HG02885 (cell line): ENCODE results near the gene TMEM243.
A peak's percentile ranks its signal among the peaks of the same experiment; 100 is the strongest.
"Not testable (repeated sequence)": the region's sequence is repeated elsewhere in the genome, so short reads cannot be mapped to it uniquely, and the experiment has no call there.

Source experiments
- ATAC-seq: cut with Tn5 transposase; IDR thresholded peaks from one replicate; pipeline ENCODE4 v1.9.1; 2021; ENCODE audit warnings: mild to moderate bottlenecking; ENCODE audit not compliant: unreplicated experiment, poor library complexity

TMEM243 gene

DNA sequence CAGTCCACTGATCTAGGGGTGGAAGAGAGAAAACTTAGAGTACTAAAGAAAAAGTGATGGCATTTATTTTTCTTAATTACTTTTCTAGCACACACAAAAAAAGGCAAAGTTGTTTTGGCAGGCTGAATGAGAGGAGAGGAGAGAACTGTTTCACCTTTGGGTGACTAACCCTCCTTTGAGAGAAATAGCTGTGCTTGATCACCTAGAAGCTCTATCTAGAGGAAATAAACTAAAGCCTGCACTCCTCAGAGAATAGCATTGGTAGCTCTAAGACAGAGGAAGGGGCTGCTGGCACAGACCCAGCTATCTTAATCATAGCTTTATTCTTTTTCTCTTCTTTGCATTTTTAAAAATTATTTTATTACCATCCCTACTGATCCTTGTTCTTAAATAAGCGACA is 6.3 kb downstream of the TMEM243 start:
- ATAC-seq = no peak

DNA sequence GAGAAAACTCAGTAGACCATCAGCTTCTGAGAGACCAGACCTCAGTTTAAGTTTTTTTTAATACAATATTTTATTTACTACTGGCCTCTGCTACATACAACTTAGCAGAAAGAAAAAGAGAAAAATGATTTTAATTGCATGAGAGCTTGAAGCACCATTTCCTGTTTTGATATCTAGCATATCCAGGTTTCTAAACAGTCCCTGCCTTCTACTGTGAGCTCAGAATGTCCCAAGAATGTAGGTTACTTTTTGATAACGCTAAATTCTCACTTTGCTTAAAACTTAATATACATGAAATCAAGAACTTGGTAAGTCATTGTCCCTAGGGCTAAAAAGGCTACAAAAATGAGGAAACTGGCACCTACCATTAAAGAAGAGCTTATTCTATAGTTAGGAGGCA is 7.0 kb downstream of the TMEM243 start:
- ATAC-seq = no peak

DNA sequence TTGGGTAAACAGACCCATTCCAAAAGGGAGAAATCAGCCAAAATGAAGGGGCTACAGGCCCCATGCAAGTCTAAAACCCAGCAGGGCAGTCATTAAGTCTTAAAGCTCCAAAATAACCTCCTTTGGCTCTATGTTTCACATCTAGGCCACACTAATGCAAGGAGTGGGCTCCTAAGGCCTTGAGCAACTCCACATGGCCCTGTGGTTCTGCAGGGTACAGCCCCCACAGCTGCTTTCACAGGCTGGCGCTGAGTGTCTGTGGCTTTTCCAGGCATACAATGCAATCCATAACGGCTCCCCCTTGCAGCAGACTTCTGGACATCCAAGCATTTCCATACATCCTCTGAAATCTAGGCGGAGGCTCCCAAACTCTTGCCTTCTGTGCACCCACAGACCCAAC is 9.0 kb downstream of the TMEM243 start:
- ATAC-seq = no peak

DNA sequence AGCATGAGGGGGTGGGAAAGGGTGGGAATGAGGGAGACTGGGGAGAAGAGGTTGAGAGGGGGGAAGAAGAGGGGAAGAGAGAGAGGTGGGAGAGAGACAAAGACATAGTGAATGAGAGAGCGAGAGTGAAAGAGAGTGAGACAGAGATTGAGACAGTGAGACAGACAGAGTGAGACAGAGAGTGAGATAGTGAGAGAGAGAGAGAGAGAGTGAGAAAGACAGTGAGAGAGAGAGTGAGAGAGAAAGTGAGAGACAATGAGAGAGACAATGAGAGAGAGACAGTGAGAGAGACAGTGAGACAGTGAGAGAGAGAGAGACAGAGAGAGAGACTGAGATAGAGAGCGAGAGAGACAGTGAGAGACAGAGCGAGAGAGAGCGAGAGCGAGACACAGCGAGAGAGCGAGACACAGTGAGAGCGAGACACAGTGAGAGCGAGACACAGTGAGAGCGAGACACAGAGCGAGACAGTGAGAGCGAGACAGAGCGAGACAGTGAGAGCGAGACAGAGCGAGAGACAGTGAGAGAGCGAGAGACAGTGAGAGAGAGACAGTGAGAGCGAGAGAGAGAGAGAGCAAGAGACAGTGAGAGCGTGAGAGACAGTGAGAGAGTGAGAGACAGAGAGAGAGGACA is 10.1 kb downstream of the TMEM243 start:
- ATAC-seq = no peak

DNA sequence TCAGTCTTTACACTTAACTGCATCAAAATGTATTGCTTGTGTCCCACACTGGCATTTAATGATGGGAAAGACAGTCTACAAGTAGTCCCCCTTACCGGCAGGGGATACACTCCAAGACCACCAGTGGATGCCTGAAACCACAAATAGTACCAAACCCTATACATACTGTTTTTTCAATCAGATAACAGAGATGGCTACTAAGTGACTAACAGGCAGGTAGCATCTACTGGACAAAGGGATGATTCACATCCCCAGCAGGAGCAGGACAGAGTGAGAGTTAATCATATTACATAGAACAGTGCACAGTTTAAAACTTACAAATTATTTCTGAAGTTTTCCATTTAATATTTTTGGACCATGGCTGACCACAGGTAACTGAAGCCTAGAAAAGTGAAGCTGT is 13.2 kb downstream of the TMEM243 start:
- ATAC-seq = no peak

DNA sequence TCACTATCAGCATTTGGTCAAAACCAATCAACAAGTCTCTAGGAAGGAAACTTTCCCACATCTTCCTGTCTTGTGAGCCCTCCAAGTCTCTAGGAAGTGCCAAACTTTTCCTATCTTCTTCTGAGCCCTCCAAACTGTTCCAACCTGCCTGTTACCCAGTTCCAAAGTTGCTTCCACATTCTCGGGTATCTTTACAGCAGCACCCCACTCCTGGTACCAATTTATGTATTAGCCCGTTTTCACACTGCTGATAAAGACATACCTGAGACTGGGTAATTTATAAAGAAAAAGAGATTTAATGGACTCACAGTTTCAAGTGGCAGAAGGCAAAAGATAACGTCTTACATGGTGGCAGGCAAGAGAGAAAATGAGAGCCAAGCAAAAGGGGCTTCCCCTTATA is 13.8 kb downstream of the TMEM243 start:
- ATAC-seq = not testable (repeated sequence)

DNA sequence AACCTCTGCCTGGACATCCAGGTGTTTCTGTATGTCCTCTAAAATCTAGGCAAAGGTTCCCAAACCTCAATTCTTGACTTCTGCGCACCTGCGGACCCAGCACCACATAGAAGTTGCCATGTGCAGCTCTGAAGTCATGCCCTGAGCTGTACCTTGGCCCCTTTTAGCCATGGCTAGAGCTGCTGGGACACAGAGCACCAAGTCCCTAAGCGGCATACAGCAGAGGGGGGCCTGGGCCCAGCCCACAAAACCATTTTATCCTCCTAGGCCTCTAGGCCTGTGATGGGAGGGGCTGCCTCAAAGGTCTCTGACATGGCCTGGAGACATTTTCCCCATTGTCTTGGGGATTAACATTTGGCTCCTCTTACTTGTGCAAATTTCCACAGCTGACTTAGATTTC is 14.6 kb downstream of the TMEM243 start:
- ATAC-seq = no peak

DNA sequence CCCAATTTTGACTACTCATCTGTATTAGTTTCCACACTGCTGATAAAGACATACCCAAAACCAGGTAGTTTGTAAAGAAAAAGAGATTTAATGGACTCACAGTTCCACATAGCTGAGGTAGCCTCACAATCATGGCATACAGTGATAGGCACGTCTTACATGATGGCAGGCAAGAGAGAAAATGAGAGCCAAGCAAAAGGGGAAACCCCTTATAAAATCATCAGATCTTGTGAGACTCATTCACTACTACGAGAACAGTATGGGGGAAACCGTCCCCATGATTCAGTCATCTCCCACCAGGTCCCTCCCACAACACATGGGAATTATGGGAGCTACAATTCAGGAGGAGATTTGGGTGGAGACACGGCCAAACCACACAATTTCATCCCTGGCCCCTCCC is 15.6 kb downstream of the TMEM243 start:
- ATAC-seq = not testable (repeated sequence)

DNA sequence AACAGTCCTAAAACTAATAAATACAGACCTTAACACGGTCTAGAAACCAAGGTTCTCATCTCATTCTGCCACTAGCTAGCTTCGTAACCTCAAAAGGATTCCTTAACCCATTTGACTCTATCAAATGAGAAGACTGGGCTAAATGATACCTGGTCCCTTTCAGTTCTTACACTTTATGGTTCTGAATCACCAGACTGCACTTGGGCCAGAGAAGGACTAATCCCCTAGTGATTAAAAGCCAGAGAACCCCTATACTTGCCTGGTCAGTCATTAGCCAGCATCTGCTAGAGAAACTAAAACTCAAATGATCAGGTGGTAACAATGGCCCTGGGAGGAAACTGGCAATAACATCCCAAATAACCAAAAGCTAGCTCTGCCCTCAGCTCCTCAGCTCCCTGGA is 16.8 kb downstream of the TMEM243 start:
- ATAC-seq = no peak

DNA sequence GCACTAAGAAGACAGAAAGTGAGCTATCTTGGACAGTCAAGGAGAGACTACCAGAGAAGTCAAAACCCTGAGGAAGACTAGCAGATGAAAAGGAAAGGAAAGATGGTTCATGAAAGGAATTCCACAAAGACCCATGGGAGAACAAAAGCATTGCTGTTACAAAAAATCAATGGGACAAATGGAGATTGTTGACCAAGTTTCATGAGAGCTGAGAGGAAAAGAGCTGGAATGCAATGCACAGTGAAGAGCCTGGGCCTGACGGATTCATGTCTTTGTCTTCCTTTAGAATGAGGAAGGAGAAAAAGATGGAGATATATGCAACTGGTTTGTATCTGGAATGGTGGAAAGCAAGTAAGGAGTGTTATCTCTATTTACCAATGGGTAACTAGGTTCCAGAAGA is 17.3 kb downstream of the TMEM243 start:
- ATAC-seq = no peak

DNA sequence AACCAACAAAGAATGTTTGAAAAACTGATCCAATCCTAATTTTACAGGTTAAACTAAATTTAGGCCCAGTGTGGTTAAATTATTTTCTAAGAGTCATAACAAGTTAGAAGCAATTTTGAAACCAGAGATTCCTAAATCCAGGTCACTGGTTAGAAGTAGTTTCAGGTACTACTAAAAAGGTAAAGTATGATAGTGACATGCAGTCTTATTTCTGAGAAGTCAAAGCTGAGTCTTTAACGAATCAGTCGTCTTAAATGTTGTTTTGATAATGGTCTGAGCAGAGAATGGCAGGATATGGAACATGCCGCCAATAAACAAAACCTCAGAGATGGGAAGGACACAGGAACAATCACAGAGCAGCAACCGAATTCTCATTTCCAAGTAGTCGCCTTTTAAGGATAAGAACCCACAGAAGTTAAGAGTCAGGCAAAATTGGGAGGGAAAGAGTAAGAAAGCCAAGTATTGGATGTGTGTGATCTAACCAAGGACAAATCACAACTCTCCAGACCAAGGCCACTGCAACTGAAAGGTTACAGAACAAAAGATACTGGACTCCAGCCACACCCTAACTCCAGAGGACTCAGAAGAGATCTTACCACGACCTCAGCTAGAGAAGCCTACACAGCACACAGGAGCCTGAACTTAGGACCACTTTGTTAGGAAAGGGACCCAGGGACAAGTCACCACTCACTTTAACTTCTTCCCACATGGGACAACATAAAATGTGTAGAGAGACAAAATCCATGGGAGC is 19.7 kb downstream of the TMEM243 start:
- ATAC-seq = no peak

DNA sequence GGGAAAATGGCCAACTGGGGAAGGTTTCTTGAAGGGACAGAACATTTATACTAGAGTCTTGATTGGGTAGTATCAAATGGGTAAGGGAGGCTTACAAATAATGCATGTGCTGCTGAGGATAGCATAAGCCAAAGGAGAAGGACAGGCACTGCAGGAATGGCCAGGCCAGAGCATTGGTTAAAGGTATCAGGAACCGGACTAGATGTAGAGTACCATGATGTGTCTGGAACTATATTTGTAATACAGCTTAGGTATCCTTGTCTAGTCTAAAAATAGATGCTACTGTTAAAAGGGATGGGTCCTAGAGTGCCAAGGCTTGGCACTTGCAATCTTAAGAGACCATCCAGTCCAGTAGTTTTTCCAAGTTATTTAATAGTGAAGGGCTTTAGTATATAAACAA is 20.3 kb downstream of the TMEM243 start:
- ATAC-seq = no peak

DNA sequence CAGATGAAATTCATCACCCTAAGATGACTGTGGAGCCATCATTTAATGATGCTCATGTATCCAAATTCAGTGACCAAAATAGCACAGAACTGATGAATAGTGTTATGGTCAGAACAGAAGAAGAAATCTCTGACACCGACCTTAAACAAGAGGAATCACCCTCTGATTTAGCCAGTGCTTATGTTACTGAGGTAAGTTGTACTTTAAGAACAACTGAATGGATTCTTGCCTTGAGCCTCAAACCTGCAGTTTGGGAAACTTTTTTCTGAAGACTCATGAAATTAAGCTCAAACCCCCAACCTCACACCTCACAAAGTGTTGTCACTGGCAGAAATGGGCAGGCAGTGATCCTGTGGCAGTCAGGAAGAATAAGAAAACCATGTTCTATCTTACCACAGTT is 25.6 kb downstream of the TMEM243 start:
- ATAC-seq = no peak

DNA sequence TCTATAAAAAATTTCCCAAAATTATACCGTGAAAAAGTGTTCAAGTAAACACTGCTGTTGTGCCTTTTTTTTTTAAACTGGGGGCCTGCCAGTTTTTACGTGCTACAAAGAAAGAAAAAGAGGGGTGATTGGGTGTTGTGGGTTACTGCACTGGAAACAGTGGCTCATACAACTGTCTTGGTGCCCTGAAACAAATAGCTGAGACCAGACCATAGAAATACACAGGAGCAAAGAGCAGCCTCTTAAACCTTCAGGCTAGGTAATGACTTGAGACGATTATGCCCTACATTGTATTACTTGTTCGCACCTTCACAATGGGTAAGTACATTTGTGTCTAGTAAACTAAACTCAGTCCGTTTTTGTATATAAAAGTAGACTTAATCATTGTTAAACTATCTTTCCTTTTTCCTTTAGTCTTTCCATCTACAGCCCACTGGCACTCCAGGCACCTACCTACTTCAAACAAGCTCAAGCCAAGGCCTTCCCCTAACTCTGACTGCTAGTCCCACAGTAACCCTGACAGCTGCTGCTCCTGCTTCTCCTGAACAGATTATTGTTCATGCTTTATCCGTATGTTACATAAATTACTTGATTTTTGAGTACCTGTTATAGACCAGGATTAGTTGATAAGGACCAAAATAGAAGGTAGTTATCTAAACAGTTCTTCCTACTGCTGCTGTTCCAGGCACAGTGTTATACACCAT is 26.6 kb downstream of the TMEM243 start:
- ATAC-seq = no peak

DNA sequence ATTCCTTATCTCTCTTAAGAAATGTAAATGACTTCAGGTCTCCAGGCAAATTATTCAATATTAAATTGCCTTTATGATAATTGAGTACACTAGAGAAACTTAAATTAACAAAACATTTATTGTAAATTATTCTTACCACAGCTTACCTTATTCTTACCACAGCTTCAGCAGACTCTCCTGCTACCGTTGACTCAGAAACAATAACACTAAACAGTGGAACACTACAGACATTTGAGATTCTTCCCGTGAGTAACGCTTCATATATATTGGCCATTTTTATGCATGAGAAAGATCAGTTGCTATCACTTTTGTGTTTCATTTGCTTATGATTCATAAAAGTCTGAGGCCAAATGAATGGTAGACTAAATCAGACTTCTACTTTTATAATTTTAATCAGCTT is 28.7 kb downstream of the TMEM243 start:
- no peak for ATAC-seq

DNA sequence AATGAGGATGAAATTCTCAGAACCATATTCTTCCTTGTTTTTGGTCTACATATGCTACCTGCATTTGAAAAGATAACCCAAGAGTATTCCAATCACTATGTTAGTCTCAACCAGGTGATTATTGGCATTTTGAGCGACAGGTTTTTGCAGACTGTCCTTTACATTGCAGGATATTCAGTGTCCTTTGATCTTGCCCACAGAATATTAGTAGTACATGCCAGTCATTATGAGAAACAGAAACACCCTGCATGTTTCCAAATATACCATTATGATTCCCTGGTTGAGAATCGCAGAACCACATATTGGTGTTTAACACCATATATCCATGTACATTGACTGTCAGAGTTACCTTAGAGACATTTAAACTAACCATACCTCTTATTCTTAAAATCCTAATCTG is 30.6 kb downstream of the TMEM243 start:
- ATAC-seq = peak; percentile 56

DNA sequence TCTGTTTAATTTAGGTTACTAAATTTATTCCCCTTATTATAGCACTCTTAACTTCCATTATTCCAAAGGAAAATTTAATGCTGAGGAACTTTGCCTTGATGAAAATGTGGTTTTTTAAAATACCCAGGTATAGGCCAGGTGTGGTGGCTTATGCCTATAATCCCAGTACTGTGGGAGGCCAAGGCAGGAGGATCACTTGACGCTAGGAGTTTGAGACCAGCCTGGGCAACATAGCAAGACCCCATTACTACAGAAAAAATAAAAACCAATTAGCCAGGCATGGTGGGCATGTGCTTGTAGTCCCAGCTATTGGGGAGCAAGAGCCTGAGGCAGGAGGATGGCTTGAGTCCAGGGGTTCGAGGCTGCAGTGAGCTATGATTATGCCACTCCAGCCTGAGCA is 32.4 kb downstream of the TMEM243 start:
- ATAC-seq = no peak

DNA sequence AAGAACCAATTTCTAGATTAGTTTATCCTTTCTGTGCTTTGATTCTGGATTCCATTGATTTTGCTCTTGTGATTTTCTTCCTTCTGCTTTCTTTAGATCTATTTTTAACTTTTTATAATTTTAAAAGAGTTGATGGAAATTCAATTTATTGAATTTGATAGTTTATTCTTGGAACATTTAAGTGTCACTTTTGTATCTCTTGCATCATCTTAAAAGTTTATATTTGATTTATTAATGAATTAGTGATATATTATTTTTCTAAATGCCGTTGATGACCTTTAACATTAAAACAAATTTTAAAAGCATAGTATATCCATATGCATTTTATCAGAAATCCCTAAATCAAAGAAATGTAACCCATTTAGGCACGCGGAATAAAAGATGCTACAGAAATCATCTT is 40.4 kb downstream of the TMEM243 start:
- no peak for ATAC-seq

DNA sequence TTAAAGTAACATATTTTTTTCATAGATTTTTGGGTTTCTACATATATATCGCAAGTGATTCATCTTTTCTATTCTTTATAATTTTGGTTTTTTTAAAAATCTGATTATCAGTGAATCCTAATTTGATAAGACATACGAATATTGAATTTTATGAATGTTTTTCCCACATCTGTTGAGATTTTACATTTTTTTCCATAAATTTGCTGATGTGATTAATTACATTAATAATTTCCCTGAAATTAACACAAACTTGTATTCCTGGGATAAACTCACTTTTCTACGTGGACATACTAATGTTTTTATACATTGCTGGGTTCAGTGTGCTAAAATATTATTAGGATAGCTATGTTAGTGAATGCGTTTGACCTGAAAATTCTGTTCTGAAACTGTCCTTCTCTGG is 41.2 kb downstream of the TMEM243 start:
- no peak for ATAC-seq

DNA sequence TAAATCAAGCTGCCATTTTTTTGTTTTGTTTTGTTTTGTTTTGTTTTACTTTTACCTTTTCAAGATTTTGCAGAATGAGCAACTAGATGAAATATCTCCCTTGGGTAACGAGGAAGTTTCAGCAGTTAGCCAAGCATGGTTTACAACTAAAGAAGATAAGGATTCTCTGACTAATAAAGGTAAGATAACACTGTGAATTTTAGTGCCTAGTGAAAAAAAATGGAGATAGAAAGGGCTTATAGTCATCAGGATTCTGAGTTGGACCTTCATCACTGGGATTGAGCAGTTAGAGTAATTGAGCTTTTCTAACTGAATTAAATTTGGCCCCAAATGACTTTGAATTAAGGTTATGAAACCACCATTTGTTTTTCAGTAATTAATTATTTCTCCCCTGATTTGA is 46.1 kb downstream of the TMEM243 start:
- no peak for ATAC-seq

DNA sequence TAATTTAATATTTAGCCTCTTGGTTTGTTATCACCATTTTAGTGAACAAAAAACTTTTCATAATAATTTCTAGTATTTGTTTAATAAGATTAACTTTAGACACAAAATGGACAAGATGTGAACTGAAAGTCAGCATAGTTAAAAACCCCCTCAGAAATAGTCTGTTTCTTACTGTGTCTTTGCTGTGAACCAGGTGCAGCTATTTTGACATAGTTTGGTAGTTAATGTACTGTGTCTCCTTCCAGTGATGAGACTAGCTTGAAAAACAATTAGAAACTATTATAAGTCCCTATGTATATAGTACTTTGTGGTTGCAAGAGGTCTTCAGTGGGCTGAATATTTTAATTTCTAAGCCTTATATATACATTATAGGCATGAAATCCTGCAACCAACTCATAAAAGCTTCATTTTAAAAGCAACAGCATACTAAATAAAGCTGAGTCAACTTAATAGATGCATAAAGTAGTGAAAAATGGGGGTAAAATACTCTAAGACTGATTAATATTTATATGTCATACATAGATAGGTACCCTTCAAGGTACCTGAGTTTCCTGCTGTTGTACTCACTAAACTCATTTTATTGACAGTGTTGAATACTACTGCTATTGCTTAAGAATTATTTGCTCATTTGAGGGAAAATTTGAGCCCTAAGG is 48.1 kb downstream of the TMEM243 start:
- ATAC-seq = peak; percentile 43
